Measurements from ENCODE around the gene STING1. TPM values are rescaled to one million over a fixed set of nuclear protein-coding genes. Genes with fewer than 3 reads are reported as not detected.
A peak's percentile ranks its signal among the peaks of the same experiment; 100 is the strongest.

STING1 gene
- total and polyA plus RNA-seq, 2 of the 13 experiments (the other 11 are each of a cell fraction or from before 2014, with no cell fraction given) = 1.3 to 4.4 TPM

- TF ChIP-seq, protein P1, sequence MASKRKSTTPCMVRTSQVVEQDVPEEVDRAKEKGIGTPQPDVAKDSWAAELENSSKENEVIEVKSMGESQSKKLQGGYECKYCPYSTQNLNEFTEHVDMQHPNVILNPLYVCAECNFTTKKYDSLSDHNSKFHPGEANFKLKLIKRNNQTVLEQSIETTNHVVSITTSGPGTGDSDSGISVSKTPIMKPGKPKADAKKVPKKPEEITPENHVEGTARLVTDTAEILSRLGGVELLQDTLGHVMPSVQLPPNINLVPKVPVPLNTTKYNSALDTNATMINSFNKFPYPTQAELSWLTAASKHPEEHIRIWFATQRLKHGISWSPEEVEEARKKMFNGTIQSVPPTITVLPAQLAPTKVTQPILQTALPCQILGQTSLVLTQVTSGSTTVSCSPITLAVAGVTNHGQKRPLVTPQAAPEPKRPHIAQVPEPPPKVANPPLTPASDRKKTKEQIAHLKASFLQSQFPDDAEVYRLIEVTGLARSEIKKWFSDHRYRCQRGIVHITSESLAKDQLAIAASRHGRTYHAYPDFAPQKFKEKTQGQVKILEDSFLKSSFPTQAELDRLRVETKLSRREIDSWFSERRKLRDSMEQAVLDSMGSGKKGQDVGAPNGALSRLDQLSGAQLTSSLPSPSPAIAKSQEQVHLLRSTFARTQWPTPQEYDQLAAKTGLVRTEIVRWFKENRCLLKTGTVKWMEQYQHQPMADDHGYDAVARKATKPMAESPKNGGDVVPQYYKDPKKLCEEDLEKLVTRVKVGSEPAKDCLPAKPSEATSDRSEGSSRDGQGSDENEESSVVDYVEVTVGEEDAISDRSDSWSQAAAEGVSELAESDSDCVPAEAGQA (IDR thresholded peaks at IDR 0.05; ENCODE audit: low read depth) = peak; percentile 82
- TF ChIP-seq, protein P1 (CRISPR knock-in tag; IDR thresholded peaks at IDR 0.05; ENCODE audit: borderline replicate concordance) = no peak
- peak; percentile 41; the same call in 1 of the 2 replicates for TF ChIP-seq RXRA (CRISPR knock-in tag; IDR thresholded peaks at IDR 0.05)
- TF ChIP-seq ZNF792 (CRISPR knock-in tag; IDR thresholded peaks at IDR 0.05) = 0 out of 2 replicates have a peak, but pooled peaks have one; percentile 24
- TF ChIP-seq ZNF747 (CRISPR knock-in tag; IDR thresholded peaks at IDR 0.05; ENCODE audit: borderline replicate concordance) = peak; percentile 75; the same call in 1 of the 2 replicates
- no peak for TF ChIP-seq SRSF4 (IDR thresholded peaks at IDR 0.05; ENCODE audit: low read depth, low read length, poor library complexity, severe bottlenecking)
- TF ChIP-seq, protein P2, sequence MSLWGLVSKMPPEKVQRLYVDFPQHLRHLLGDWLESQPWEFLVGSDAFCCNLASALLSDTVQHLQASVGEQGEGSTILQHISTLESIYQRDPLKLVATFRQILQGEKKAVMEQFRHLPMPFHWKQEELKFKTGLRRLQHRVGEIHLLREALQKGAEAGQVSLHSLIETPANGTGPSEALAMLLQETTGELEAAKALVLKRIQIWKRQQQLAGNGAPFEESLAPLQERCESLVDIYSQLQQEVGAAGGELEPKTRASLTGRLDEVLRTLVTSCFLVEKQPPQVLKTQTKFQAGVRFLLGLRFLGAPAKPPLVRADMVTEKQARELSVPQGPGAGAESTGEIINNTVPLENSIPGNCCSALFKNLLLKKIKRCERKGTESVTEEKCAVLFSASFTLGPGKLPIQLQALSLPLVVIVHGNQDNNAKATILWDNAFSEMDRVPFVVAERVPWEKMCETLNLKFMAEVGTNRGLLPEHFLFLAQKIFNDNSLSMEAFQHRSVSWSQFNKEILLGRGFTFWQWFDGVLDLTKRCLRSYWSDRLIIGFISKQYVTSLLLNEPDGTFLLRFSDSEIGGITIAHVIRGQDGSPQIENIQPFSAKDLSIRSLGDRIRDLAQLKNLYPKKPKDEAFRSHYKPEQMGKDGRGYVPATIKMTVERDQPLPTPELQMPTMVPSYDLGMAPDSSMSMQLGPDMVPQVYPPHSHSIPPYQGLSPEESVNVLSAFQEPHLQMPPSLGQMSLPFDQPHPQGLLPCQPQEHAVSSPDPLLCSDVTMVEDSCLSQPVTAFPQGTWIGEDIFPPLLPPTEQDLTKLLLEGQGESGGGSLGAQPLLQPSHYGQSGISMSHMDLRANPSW (CRISPR knock-in tag; IDR thresholded peaks at IDR 0.05; ENCODE audit: borderline replicate concordance) = no peak
- no peak for TF ChIP-seq PTBP1 (IDR thresholded peaks at IDR 0.05; ENCODE audit: low read depth, low read length, poor library complexity, severe bottlenecking)
- no peak for TF ChIP-seq HNF4G (IDR thresholded peaks at IDR 0.05; ENCODE audit: borderline replicate concordance, low read depth, low read length)
- no peak for TF ChIP-seq HNF4G (CRISPR knock-in tag; IDR thresholded peaks at IDR 0.05; ENCODE audit: borderline replicate concordance, low read depth)
- TF ChIP-seq NR2F2 (IDR thresholded peaks at IDR 0.05; ENCODE audit: borderline replicate concordance, low read depth) = no peak
- peak; percentile 78; the same call in 1 of the 2 replicates for TF ChIP-seq ZNF335 (CRISPR knock-in tag; IDR thresholded peaks at IDR 0.05)
- TF ChIP-seq ZNF563 (CRISPR knock-in tag; IDR thresholded peaks at IDR 0.05) = 0 out of 2 replicates have a peak, but pooled peaks have one; percentile 58
- peak; percentile 81 for TF ChIP-seq SAP130 (CRISPR knock-in tag; IDR thresholded peaks at IDR 0.05; ENCODE audit: low read depth)
- TF ChIP-seq STAG1 (CRISPR knock-in tag; IDR thresholded peaks at IDR 0.05) = no peak
- peak; percentile 61; the same call in 1 of the 2 replicates for TF ChIP-seq TARDBP (CRISPR knock-in tag; IDR thresholded peaks at IDR 0.05)
- TF ChIP-seq, protein P3, sequence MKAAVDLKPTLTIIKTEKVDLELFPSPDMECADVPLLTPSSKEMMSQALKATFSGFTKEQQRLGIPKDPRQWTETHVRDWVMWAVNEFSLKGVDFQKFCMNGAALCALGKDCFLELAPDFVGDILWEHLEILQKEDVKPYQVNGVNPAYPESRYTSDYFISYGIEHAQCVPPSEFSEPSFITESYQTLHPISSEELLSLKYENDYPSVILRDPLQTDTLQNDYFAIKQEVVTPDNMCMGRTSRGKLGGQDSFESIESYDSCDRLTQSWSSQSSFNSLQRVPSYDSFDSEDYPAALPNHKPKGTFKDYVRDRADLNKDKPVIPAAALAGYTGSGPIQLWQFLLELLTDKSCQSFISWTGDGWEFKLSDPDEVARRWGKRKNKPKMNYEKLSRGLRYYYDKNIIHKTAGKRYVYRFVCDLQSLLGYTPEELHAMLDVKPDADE (CRISPR knock-in tag; IDR thresholded peaks at IDR 0.05) = no peak
Measured at GRCh38 chr5:139439013-139439903, 43.3 kb downstream of the STING1 start, which contains the start of gene DNAJC18 (continued).

Data from HepG2 (cell line).